ENCODE results near the gene PSMA6.
"Not testable (repeated sequence)": the region's sequence is repeated elsewhere in the genome, so short reads cannot be mapped to it uniquely, and the experiment has no call there.

PSMA6 gene

GRCh38 chr14:35292051-35292769 lies at the start of gene PSMA6:
PSMA6 (plus strand) TSS chr14:35292382; CDS start chr14:35292477, 95 bp downstream.
- peak; percentile 93 to 98 (median 96) for DNase-seq

GRCh38 chr14:35242599-35243311 lies 49.4 kb upstream of the PSMA6 start:
- no peak for DNase-seq

- no peak for DNase-seq
Observed at GRCh38 chr14:35243956-35244355, 48.2 kb upstream of the PSMA6 start.

- DNase-seq = no peak
Observed at GRCh38 chr14:35244542-35244941, 47.6 kb upstream of the PSMA6 start.

GRCh38 chr14:35245051-35245450 lies 47.1 kb upstream of the PSMA6 start:
- DNase-seq = no peak

GRCh38 chr14:35247777-35248475 lies 44.3 kb upstream of the PSMA6 start:
- DNase-seq = no peak

- DNase-seq = no peak
Observed at GRCh38 chr14:35248476-35248788, 43.8 kb upstream of the PSMA6 start.

GRCh38 chr14:35250319-35250718 lies 41.9 kb upstream of the PSMA6 start:
- DNase-seq = no peak

GRCh38 chr14:35252451-35252868 lies 39.7 kb upstream of the PSMA6 start:
- DNase-seq = no peak

- DNase-seq = not testable (repeated sequence)
Observed at GRCh38 chr14:35253056-35253455, 39.1 kb upstream of the PSMA6 start.

- DNase-seq = not testable (repeated sequence)
Observed at GRCh38 chr14:35254034-35254622, 38.1 kb upstream of the PSMA6 start.

GRCh38 chr14:35254736-35255135 lies 37.4 kb upstream of the PSMA6 start:
- DNase-seq = no peak

- DNase-seq = no peak
Observed at GRCh38 chr14:35255711-35256110, 36.5 kb upstream of the PSMA6 start.

- DNase-seq = no peak
Observed at GRCh38 chr14:35257809-35258208, 34.4 kb upstream of the PSMA6 start.

GRCh38 chr14:35258420-35258819 lies 33.8 kb upstream of the PSMA6 start:
- no peak for DNase-seq

GRCh38 chr14:35261774-35262173 lies 30.4 kb upstream of the PSMA6 start:
- no peak for DNase-seq

- DNase-seq = no peak
Observed at GRCh38 chr14:35262436-35262835, 29.7 kb upstream of the PSMA6 start.

- no peak for DNase-seq
Observed at GRCh38 chr14:35268946-35269345, 23.2 kb upstream of the PSMA6 start.

- DNase-seq = no peak
Observed at GRCh38 chr14:35274805-35275204, 17.4 kb upstream of the PSMA6 start.

GRCh38 chr14:35277179-35277578 lies 15.0 kb upstream of the PSMA6 start:
- no peak for DNase-seq

- no peak for DNase-seq
Observed at GRCh38 chr14:35279369-35279768, 12.8 kb upstream of the PSMA6 start.

- no peak for DNase-seq
Observed at GRCh38 chr14:35281341-35281740, 10.8 kb upstream of the PSMA6 start.

- DNase-seq = no peak
Observed at GRCh38 chr14:35284506-35284905, 7.7 kb upstream of the PSMA6 start.
